GM03348 (cell line): ENCODE data around the gene TTC32.

Source experiments
- DNase-seq: peaks from one replicate; pipeline ENCODE4 v3.0.0; 2012; ENCODE audit warnings: low spot score

The TTC32 gene

GRCh38 chr2:19876751-19877150 lies 25.0 kb downstream of the TTC32 start:
- no peak for DNase-seq

GRCh38 chr2:19875280-19875679 lies 26.5 kb downstream of the TTC32 start:
- DNase-seq: no peak

GRCh38 chr2:19874726-19875125 lies 27.1 kb downstream of the TTC32 start:
- no peak for DNase-seq

GRCh38 chr2:19873014-19873413 lies 28.8 kb downstream of the TTC32 start:
- DNase-seq: no peak

GRCh38 chr2:19872302-19872701 lies 29.5 kb downstream of the TTC32 start:
- DNase-seq: no peak

- DNase-seq: no peak
Measured at GRCh38 chr2:19871836-19872235, 29.9 kb downstream of the TTC32 start.

GRCh38 chr2:19870792-19871191 lies 31.0 kb downstream of the TTC32 start:
- no peak for DNase-seq

- DNase-seq: peak; percentile 79
Measured at GRCh38 chr2:19868701-19869580, 32.8 kb downstream of the TTC32 start.

- DNase-seq: no peak
Measured at GRCh38 chr2:19868224-19868623, 33.6 kb downstream of the TTC32 start.

- no peak for DNase-seq
Measured at GRCh38 chr2:19866771-19867170, 35.0 kb downstream of the TTC32 start.

GRCh38 chr2:19865151-19865550 lies 36.6 kb downstream of the TTC32 start:
- DNase-seq: no peak

GRCh38 chr2:19864381-19864780 lies 37.4 kb downstream of the TTC32 start:
- no peak for DNase-seq

- peak; percentile 89 for DNase-seq
Measured at GRCh38 chr2:19863303-19864041, 38.3 kb downstream of the TTC32 start.

GRCh38 chr2:19861813-19862212 lies 40.0 kb downstream of the TTC32 start:
- peak; percentile 37 for DNase-seq

GRCh38 chr2:19860022-19860421 lies 41.8 kb downstream of the TTC32 start:
- no peak for DNase-seq

GRCh38 chr2:19859565-19859964 lies 42.2 kb downstream of the TTC32 start:
- DNase-seq: no peak

- DNase-seq: peak; percentile 50
Measured at GRCh38 chr2:19857806-19858205, 44.0 kb downstream of the TTC32 start.

GRCh38 chr2:19857100-19857499 lies 44.7 kb downstream of the TTC32 start:
- no peak for DNase-seq

GRCh38 chr2:19855542-19856431 lies 46.0 kb downstream of the TTC32 start:
- DNase-seq: no peak

- no peak for DNase-seq
Measured at GRCh38 chr2:19854596-19855541, 46.9 kb downstream of the TTC32 start.

GRCh38 chr2:19851116-19851695 lies 50.6 kb downstream of the TTC32 start:
- DNase-seq: no peak
